GM19452 (cell line): Measurements from ENCODE around the gene CCNY.

ENCODE experiments used
- ATAC-seq: cut with Tn5 transposase; IDR thresholded peaks from one replicate; pipeline ENCODE4 v1.9.1; 2021; ENCODE audit not compliant: unreplicated experiment

CCNY gene

GRCh38 chr10:35611750-35612149 is 275.4 kb downstream of the CCNY start:
- no peak for ATAC-seq

GRCh38 chr10:35612385-35613106 is 276.2 kb downstream of the CCNY start:
- ATAC-seq: no peak

- no peak for ATAC-seq
Observed at GRCh38 chr10:35613107-35613440, 276.8 kb downstream of the CCNY start.

- ATAC-seq: no peak
Observed at GRCh38 chr10:35613597-35614226, 277.4 kb downstream of the CCNY start.

- no peak for ATAC-seq
Observed at GRCh38 chr10:35614312-35614711, 278.0 kb downstream of the CCNY start.
